GM12801 (cell line): ENCODE results near the gene RNF157.

Experiments
- TF ChIP-seq, protein P1 (sequence below): IDR thresholded peaks from one replicate; pipeline ENCODE4 v1.5.1; 2011; ENCODE audit warnings: control low read depth; ENCODE audit not compliant: insufficient read length; ENCODE audit errors: extremely low read depth

Gene RNF157

DNA sequence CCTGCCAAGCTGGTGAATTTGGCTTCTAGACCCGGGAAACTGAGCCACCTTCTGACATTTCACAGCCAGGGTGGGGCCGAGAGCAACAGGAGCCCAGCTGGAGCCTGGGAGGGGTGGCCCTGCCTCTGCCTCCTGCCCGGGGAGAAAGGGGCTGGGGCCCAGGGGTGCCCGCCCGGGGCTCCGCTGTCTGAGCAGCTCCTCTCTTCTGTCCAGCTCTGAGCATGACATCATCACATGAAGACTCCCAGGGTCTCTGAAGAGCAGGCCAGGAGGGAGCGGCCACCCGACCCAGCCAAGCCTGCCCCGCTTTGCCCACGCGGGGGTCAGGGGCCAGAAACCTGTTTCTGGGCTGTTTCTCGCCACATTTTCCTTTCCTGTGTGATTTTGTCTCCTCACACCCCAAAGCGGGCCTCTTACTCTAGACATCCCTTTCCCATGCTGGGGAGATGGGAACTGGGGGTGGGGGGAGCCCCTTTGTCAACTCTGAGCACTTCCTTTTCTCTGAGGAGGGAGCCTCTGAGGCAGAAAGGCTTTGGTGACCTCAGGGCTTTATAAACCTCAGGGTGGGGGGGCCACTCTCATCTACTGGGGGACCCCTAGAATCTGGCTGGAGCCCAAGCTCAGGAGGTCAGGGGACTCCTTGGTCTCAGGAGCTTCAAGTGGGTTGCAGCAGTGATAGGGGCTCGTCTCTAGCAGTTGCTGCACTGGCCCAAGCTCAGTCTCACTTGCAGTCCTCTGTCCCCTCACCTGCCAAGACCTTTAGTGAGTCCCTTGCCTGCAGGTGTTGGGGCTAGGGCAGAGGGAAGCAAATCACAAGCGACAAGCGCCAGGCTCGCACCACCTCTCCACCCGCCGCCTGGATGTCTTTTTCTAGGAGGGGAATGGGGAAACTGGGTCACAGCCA is 32.5 kb upstream of the RNF157 start:
- TF ChIP-seq, protein P1, sequence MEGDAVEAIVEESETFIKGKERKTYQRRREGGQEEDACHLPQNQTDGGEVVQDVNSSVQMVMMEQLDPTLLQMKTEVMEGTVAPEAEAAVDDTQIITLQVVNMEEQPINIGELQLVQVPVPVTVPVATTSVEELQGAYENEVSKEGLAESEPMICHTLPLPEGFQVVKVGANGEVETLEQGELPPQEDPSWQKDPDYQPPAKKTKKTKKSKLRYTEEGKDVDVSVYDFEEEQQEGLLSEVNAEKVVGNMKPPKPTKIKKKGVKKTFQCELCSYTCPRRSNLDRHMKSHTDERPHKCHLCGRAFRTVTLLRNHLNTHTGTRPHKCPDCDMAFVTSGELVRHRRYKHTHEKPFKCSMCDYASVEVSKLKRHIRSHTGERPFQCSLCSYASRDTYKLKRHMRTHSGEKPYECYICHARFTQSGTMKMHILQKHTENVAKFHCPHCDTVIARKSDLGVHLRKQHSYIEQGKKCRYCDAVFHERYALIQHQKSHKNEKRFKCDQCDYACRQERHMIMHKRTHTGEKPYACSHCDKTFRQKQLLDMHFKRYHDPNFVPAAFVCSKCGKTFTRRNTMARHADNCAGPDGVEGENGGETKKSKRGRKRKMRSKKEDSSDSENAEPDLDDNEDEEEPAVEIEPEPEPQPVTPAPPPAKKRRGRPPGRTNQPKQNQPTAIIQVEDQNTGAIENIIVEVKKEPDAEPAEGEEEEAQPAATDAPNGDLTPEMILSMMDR, result no peak

DNA sequence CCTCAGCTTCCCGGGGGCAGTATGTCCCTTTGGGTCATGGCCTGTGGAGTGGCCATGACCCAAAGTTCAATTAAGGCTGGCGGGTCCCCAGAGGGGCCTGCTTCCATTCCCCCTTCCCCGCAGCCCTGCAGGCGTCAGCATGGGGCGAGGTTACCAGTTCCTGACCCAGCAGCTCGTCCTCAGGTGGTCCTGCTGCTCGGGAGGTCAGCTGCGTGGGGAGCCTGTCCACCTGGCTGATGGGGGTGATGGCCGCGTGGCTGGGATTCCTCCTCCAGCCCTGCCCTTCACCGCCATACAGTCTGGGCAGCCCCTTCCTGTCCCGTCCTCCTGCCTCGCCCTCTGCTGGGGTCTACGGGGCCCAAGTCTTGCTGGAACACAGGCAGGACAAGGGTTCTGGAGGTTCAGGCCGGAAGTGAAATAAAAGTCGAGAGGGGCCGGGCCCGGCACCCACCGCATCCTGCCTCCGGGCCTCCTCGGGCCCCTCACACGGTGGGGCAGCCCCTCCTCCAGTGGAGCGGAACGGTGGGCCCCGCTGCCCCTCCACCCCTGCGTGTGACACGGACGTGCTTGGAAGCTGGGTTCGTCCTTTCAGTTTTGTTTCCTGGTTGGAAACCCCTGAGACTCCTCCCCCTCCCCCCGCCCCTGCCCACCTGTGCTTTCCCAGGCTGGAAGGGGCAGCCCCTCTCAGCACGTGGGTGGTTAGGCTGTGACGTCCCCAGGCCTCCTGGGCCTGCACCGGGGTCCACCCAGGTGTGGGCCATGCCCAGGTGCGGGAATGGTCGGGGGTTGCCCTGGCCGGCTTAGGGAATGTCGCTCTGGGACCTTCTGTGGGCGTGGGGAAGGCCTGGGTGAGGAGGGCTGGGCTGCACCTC is 31.6 kb upstream of the RNF157 start:
- TF ChIP-seq, protein P1, result no peak

DNA sequence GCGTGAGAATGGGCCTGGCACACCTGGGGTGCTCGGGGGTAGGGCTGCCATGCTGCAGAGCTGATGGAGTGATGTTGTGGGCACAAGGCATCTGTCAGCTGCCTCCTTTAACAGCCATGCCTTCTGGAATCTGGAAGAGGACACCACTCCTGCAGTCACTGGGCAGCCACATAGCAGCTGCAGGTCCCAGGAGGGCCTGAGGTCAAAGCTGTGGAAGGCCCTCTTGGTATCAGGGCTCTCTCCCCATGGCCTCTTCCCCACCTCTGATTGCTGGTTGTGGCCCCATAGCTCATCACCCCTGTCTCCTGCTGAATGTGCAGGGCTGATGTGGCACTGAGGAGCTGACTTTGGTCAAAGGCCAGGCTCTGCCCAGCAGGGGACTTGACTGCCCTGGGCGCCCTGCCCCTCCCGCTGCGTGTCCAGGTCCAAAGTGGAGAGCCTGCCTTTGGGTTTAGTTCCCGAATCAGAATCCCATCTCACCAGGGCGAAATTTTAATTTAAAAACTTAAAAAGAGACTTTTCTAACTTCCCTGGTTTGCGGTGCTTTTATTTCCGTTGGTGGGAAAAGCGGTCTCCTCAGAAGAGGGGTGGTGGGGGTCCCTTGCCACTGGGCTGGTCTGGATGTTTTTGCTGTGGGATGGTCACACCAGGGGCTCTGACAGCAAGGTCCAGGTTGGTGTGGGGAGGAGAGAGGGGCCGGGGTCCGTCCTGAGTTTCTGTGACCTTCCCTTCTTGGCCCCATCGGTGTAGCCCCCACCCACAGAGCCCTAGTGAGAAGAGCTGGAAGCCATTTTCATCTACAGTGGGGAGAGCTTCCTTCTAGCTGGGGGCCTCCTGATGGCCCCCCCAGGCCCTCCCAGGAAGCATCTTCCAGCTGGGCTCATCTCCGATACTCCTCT is 30.7 kb upstream of the RNF157 start:
- TF ChIP-seq, protein P1, result no peak

DNA sequence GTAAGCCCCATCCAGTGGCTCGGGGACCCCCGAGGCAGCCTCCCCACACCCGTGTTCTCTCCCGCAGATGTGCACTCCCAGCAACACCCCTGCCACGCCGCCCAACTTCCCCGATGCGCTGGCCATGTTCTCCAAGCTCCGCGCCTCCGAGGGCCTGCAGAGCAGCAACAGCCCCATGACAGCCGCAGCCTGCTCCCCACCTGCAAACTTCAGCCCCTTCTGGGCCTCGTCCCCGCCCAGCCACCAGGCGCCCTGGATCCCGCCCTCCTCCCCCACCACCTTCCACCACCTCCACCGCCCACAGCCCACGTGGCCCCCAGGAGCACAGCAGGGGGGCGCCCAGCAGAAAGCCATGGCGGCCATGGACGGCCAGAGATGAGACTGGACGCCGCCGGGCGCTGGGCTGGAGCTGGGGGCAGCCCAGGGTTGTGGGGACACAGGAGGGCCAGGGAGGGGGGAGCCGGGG is 29.9 kb upstream of the RNF157 start:
- TF ChIP-seq, protein P1, result no peak

DNA sequence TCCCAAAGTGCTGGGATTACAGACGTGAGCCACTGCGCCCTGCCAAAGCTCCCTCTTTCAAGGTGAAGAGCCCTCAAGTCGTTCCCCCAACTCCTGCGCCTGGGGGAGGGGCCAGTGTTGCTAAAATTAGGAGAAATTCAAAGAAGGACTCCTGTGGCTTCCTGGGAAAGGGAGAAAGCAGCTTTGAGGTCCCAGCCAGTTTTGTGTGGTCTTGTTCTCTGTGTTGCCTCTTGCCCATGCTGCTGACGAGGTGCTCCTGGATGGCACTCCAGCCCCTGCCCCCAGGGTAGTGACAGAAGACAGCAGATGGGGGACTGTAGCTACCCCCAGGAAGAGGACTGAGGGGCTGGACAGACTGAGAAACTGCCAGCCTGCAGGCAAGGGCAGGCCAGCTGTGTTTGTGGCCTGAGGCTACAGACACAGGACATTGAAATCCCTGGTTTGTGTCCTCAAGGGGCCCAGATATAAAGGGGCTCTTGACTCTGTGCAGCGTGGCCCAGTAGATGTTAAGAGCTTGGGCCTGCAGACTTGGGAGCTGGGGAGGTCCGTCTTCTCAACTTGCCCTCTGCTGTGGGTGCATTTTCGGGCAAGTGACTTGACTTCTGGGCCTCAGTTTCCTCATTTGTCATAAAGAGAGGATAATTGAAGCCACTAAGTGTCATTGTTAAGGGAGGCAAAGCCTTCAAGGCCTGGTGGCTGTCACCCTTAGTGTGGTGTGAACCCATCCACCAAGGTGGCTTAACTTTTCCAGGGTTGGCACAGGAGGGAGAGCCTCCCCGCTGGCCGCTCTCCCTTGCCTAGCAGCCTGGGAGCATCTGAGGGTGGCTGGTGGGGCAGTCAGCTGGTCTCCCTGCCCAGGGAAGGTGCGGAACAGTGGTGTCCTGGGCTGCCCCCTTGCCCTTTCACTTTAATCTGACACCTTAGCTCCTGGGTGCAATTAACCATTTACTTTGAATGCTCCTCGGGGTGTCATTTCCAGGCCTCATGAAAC is 29.0 kb upstream of the RNF157 start:
- TF ChIP-seq, protein P1, result no peak

DNA sequence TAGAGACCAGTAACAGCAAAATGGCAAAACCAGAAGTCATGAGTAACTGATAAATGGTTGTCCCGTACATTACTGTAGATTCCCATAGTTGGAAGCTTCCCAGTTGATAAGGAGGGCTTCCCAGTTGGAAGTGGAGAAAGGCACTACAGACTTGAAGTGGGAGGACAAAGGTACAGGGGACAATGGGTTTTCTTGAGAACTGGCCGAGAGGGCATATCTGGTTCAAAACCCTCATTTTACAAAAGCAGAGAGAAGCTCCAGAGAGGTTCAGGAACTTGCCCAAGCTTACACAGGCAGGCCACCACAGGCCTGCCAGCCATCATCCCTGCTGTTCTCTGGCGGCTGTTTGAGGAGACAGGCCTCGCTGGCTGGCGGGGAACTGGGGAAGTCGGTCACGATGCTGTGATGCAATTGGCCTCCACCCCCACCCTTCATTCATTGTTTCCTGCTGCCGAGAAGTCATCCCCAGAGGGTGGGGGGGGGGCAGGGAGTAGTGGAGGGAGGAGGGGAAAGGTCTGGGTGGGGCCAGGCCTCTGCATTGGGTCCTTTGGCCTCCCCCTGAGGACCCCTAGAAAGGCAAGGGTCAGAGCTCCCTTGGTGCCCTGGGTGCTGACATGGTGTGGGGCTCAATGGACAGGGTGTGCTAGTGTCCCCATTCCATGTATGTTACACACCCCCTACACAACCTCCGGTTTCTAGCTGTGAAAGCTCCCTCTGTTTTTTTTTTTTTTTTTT is 27.9 kb upstream of the RNF157 start:
- TF ChIP-seq, protein P1, result no peak
